GM12878 (cell line): Measurements from ENCODE around the gene TMEM208. TPM values are rescaled to one million over a fixed set of nuclear protein-coding genes. Genes with fewer than 3 reads are reported as not detected.

Source experiments
- ATAC-seq: fragments of 200-7000 bp; cut with Tn5 transposase; 3 replicates; pipeline ENCODE4 v1.9.1; 2020; ENCODE audit warnings: mild to moderate bottlenecking, moderate library complexity
- BruUV-seq: library from RNA; stranded (reverse); fragments of 400-500 nt; replicated peaks from 2 replicates; lab custom pipeline; 2021; lab: Mats Ljungman, UMichigan
- CTCF ChIA-PET: fragments of 300-600 bp; sonication (Branson Sonifier 250); formaldehyde crosslinking; extraction: SDS; loops from one replicate; lab custom pipeline; 2021; ENCODE audit warnings: inconsistent platforms; lab: Yijun Ruan, JAX
- POLR2A ChIA-PET: fragments of 350-600 bp; formaldehyde crosslinking; extraction: SDS; loops from one replicate; lab custom pipeline; 2021; ENCODE audit warnings: inconsistent platforms; lab: Charles Lee
- RAD21 ChIA-PET: fragments of 300-600 bp; sonication (Branson Sonifier 250); formaldehyde crosslinking; loops from one replicate; lab custom pipeline; 2023; ENCODE audit warnings: antibody characterized with exemption; ENCODE audit not compliant: unreplicated experiment; lab: Charles Lee
- SMC1A ChIA-PET: fragments of 300-600 bp; sonication (Branson Sonifier 250); formaldehyde crosslinking; loops from one replicate; lab custom pipeline; 2023; ENCODE audit not compliant: unreplicated experiment, uncharacterized antibody; lab: Charles Lee
- DNase-seq: peaks from one replicate; pipeline ENCODE4 v3.0.0-alpha.2; 2011; ENCODE audit warnings: low read depth, low spot score
- FAIRE-seq: peaks from 3 replicates; lab custom pipeline; 2011; peaks lifted over from hg19 to GRCh38; lab: Jason Lieb, UNC
- H2AFZ ChIP-seq: 2 replicates; pipeline ENCODE4 v1.6.0; 2011; ENCODE audit warnings: low read depth, low read length, control low read depth; ENCODE audit not compliant: control insufficient read depth
- H3K27ac ChIP-seq: 2 replicates; pipeline ENCODE4 v1.5.1; 2011; ENCODE audit warnings: control low read depth; ENCODE audit not compliant: control insufficient read depth, insufficient read depth
- H3K27me3 ChIP-seq, 2 experiments: replicated peaks in 1 of 2; 2 replicates each; pipeline versions ENCODE4 v1.6.0 to v1.6.1; 2011; ENCODE audit warnings: low read length in 1 of 2; ENCODE audit not compliant: control insufficient read depth in 2 of 2, insufficient read depth in 2 of 2
- H3K36me3 ChIP-seq, 2 experiments: 2 replicates each; pipeline ENCODE4 v1.5.1; 2011; ENCODE audit warnings: low read length in 1 of 2; ENCODE audit not compliant: control insufficient read depth in 2 of 2, insufficient read depth in 2 of 2
- H3K4me1 ChIP-seq: 2 replicates; pipeline ENCODE4 v1.6.1; 2011; ENCODE audit warnings: mild to moderate bottlenecking, low read length, moderate library complexity, mixed read lengths; ENCODE audit not compliant: control insufficient read depth, insufficient read depth
- H3K4me2 ChIP-seq: 2 replicates; pipeline ENCODE4 v1.6.0; 2011; ENCODE audit warnings: control low read depth; ENCODE audit not compliant: control insufficient read depth, insufficient read depth
- H3K4me3 ChIP-seq: fragments of 200-600 bp; sonication (generic); 2 replicates; pipeline ENCODE4 v1.5.1; 2016
- H3K79me2 ChIP-seq: 2 replicates; pipeline ENCODE4 v1.6.0; 2011; ENCODE audit warnings: low read length; ENCODE audit not compliant: control insufficient read depth, insufficient read depth
- H3K9ac ChIP-seq: 2 replicates; pipeline ENCODE4 v1.8.0; 2011; ENCODE audit warnings: low read length, control low read depth, mixed read lengths; ENCODE audit not compliant: control insufficient read depth, insufficient read depth
- H3K9me3 ChIP-seq: replicated peaks from 3 replicates; pipeline ENCODE4 v1.5.1; 2011; ENCODE audit warnings: mild to moderate bottlenecking, low read length; ENCODE audit not compliant: control insufficient read depth, insufficient read depth
- H4K20me1 ChIP-seq: 2 replicates; pipeline ENCODE4 v1.6.0; 2011; ENCODE audit not compliant: control insufficient read depth, insufficient read depth
- FOXK2 ChIP-seq: fragments of 450-650 bp; IDR thresholded peaks from 2 replicates; pipeline ENCODE4 v1.6.1; 2017; ENCODE audit warnings: mild to moderate bottlenecking, moderate library complexity
- NKRF ChIP-seq: fragments of 450-650 bp; conservative IDR thresholded peaks from 2 replicates; pipeline ENCODE4 v1.6.1; 2017; ENCODE audit warnings: mild to moderate bottlenecking, moderate library complexity
- PAX8 ChIP-seq: fragments of 450-650 bp; IDR thresholded peaks from 2 replicates; pipeline ENCODE4 v1.6.1; 2017; ENCODE audit warnings: mild to moderate bottlenecking, moderate library complexity
- WGBS: methylation state at CpG from one replicate; pipeline ENCODE4 v1.1.6; 2016; ENCODE audit warnings: low lambda C conversion rate; ENCODE audit not compliant: insufficient replicate concordance, insufficient coverage; ENCODE audit errors: missing lambda C conversion rate; 5-methylcytosine and 5-hydroxymethylcytosine counted together
- in situ Hi-C: fragments of 300-500 bp; cut with MboI; formaldehyde crosslinking; loops from 9 replicates; pipeline ENCODE4 v1.14.3; 2018; ENCODE audit warnings: mixed read lengths
- intact Hi-C: fragments of 100-400 bp; cut with micrococcal nuclease; formaldehyde crosslinking; loops from one replicate; pipeline ENCODE4 v1.14.2; 2022; ENCODE audit not compliant: unreplicated experiment
- polyA plus RNA-seq, 11 experiments: library from polyadenylated mRNA; depleted of rRNA in 4 of 11; unstranded in 6 of 11; stranded (reverse) in 5 of 11; fragments of >200 nt; fragmentation: Nextera tagmentation in 4 of 11; fragmentation: Illumina TruSeq in 1 of 11; extraction: Ambion mirVana in 4 of 11; extraction: Trizol in 1 of 11; gene quantifications; 1 replicate in 1 of 11; 2 replicates in 10 of 11; pipeline versions ENCODE4 v1.2.1 to v1.2.3, GENCODE V29; 2011 to 2016; ENCODE audit warnings: inconsistent platforms in 2 of 11, missing spikeins in 2 of 11, low read depth in 1 of 11
- total RNA-seq, 4 experiments: library from RNA; depleted of rRNA in 3 of 4; stranded (reverse); fragments of >200 nt in 3 of 4; fragmentation: Illumina TruSeq in 1 of 4; extraction: Trizol in 1 of 4; gene quantifications; 2 replicates each; pipeline versions ENCODE4 v1.2.1 to v1.2.3, GENCODE V29; 2013 to 2021

The TMEM208 gene
- total and polyA plus RNA-seq, 10 of the 15 experiments (the other 5 are each of a cell fraction or from before 2014, with no cell fraction given): 34.1 to 244 (median 54.1) TPM

GRCh38 chr16:67259705-67260104 is 32.8 kb downstream of the TMEM208 start:
- SMC1A ChIA-PET: interaction anchor here (1.1 to 2.0 kb wide), 4 partner anchors 10 to 288 kb away, joined by 3 to 39 read pairs (median 6); partner anchors contain the start of gene FHOD1
- no peaks in the 10 kb centered on the region for H3K27me3 ChIP-seq
- TF ChIP-seq FOXK2: no peak
- no peak for TF ChIP-seq PAX8
- TF ChIP-seq NKRF: no peak

More at GRCh38 chr16:67259705-67260104, 32.8 kb downstream of the TMEM208 start:
- H4K20me1 ChIP-seq: no peaks in the 10 kb centered on the region
- 90% methylated on average over 12 of the region's 12 CpGs for WGBS
- no TSS peak for BruUV-seq
- POLR2A ChIA-PET: no interaction called here
- RAD21 ChIA-PET: interaction anchor here (0.7 to 2.5 kb wide), 9 partner anchors 12 to 254 kb away, joined by 3 to 73 read pairs (median 4); partner anchors contain the start of gene FHOD1
- intact Hi-C loops (loop anchor here (2.0 kb wide), 1 partner anchor 79 kb away; no protein-coding TSS in a partner anchor), in situ Hi-C loops (no loop called here)
- FAIRE-seq (no peak), ATAC-seq (no peak), DNase-seq (no peak)
- H2AFZ ChIP-seq: no peak overlapping the region
- H3K4me1 ChIP-seq: no peaks in the 10 kb centered on the region
- no peak overlapping the region for H3K4me2 ChIP-seq
- H3K36me3 ChIP-seq: no peaks in the 10 kb centered on the region; a peak in 1 of 4 replicates
- H3K4me3 ChIP-seq: no peak overlapping the region
- H3K9ac ChIP-seq: no peak overlapping the region
- CTCF ChIA-PET: interaction anchor here (1.2 to 3.6 kb wide), 14 partner anchors 10 to 255 kb away, joined by 4 to 78 read pairs (median 6); partner anchors contain the start of genes FHOD1, PLEKHG4 and SLC9A5
- H3K79me2 ChIP-seq: no peaks in the 10 kb centered on the region
- no peak overlapping the region for H3K27ac ChIP-seq
- no peaks in the 10 kb centered on the region for H3K9me3 ChIP-seq
